ENCODE data around the gene TMEM200B.
"Not testable (repeated sequence)": the region's sequence is repeated elsewhere in the genome, so short reads cannot be mapped to it uniquely, and the experiment has no call there.

Gene TMEM200B

GRCh38 chr1:29105822-29106221 is 17.9 kb downstream of the TMEM200B start:
- no peak for DNase-seq

DNA sequence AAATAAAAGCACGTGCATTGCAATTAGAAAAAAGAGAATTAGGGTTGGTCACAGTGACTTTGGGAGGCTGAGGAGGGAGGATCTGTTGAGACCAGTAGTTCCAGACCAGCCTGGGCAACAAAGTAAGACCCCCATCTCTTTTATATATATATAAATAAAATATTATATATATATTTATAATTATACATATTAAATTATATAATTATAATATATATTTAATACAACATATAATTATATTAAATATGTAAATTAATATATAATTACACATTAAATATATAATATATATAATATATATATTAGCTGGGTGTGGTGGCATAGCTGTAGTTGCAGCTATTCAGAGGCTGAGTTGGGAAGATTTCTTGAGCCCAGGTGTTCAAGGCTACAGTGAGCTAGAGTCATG is 23.2 kb downstream of the TMEM200B start:
- no peak for DNase-seq

DNA sequence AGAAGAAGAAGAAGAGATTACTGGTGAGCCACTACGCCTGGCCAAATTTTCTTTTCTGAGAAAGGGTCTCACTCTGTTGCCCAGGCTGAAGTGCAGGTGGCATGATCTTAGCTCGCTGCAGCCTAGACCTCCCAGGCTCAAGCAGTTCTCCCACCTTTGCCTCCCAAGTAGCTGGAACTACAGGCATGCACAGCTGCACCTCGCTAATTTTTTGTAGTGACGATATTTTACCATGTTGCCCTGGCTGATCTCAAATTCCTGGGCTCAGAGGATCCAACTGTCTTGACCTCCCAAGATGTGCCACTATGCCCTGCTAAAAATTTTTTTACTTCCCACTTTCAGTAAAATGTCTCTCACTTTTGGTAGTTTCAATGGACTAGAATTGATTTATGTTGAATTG is 24.4 kb downstream of the TMEM200B start:
- DNase-seq, result no peak

DNA sequence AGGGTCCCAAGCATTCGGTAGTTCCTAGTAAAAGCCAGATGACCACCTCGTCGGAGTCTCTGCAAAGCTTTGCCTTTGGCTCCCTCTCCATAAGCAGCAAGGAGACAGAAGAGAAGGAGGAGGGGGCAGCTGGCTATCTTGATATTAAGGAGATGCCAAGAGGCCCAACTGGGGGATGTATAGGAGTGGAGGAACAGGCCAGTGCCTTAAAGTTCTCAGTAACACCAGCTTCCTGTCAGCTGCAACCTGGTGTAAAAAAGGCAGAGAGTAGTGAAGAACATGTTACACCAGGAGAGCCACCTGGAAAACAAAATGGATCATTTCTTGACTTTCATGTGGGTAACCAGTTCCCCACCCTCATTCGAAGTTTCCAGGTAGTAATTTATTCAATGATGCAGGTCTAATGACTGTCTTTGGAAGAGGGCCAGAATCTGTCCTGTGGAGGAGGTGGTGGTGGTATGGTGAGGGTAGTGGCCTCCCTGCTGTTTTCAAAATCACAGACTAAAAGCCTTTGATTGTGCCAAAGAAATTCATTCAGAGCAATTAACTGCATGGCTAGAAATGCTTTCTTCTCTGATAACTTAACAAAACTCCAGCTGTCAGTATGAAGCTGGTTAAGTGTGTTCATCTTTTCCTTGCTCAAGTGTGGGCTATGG is 27.3 kb downstream of the TMEM200B start:
- DNase-seq, result no peak

DNA sequence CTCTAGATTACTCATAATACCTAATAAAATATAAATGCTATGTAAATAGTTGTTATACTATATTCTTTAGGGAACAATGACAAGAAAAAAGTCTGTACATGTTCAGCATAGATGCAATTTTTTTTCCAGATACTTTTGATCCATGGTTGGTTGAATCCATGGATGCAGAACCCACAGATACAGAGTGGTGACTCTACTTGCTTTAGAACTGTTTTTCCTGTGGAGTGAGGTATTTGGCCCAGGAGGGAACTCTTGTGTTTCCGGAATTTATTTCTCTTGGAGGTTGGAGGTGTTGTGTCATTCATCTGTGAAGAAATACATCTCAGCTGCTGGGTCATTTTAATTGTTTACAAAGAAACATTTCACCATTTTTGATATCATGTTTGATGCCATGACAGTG is 28.7 kb downstream of the TMEM200B start:
- no peak for DNase-seq

DNA sequence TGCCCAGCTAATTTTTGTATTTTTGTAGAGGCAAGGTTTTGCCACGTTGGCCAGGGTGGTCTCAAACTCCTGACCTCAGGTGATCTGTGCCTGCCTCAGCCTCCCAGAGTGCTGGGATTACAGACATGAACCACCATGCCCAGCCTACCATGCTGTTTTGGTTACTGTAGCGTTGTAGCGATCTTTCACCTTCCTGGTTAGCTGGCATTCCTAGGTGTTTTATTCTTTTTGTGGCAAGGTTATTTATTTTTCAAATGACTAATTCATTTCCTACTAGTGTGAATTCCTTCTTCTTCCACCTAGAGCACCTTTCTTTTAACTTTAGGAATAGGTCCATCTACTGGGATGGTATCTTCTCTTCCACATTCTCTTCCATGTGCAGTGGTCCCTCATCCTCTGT is 29.3 kb downstream of the TMEM200B start:
- DNase-seq, result no peak

- DNase-seq, result not testable (repeated sequence)
These were observed 31.0 kb downstream of the TMEM200B start for GRCh38 chr1:29092704-29093103.

DNA sequence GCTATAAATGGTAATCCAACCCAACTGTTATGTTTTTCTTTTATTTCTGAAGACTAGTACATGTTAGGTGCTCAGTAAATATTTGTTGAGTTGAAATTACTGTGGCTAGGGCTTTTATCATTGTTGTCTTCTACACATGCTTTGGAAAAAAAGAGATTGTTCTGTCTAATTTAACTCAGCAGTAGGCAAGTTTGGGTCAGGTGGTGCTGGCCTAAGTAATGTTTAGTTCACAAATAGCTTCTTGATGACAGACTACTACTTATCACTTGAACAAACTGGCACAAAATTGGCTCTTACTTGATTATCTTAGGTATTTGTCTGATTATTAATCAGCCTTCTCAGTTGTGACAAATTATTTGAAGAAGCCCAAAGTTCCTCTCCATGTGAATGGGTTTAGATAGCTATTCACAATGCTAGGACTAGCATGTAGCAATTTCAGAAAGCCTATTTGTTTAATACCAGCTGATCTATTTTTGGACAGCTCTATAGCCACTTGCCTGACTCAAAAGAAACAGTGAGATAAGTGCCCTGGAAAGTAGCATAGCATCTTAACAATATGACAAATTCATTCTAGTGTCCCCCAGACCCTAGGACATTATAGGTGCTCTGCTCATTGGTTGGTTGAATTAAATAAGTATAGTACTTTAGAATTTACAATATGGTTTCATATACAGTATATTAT is 32.6 kb downstream of the TMEM200B start:
- no peak for DNase-seq

DNA sequence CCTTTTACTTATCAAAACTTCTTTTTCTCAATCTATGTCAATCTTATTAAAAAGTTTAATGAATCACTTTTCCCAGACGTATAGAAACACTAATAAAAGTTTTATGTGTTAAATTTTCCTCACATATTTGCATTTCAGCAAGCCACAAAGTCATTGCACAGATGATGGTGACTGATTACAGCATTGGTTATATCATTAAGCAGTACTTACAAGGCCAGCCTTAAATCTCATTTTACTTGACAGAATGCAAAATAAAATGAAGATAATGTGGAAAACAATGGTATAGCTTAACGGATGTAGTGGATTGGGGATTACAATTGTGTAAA is 39.5 kb downstream of the TMEM200B start:
- DNase-seq, result no peak

DNA sequence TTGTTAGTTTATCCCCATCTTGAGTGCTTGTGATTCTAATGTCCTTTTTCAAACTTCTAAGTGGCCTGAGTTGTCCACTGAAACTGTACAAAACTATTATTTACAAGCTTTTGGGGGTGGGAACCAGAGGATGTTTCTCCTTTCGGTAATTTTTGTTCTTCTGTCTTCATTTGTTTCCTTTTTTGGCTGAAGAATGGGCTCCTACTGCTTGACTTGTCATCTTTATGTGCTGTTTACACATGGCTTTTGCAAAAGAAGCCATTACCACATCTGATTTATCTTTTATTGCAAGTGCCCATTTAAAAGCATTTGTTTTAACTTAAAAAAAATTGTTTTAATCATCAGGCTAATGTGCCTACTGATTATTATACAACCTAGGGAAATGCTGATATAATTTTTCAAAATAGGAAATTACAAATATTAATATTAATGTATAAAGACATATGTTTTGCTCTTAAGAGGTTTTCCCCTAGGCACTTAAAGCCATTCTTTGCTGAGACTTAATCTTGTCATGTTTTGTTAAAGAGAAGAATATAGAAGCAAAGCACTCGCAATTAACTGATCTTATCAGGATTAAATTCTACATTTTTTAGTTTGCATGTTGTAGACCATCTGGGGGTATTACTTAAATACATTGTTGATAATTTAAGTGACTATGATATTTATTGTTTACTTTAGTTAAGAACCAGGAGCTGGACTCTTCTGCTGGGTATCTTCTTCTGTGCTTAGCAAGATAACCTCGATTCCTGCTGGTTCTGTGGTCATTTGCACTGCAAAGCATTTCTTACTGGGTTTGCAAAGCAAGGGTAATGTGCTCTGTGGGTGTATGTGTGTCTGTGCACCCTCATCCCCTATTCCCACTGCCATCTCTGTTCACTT is 40.1 kb downstream of the TMEM200B start:
- DNase-seq, result no peak

DNA sequence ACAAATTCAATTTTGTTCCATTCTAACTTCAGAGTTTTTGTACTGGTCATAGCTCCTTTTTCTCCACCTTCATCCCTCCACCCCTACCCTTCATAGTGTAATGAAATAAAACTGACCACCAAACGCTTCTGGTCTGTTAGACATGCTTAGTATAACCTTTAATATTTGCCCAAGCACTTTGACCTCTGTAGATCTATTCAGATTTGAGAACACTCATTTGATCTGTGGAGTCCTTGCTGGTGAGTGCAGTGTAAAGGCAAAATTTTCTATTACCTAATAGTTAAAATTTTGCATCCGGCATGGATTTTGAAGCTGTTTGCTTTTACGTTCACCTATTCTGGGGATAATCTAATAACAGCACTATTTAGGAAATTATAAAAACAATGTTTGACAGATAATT is 41.2 kb downstream of the TMEM200B start:
- no peak for DNase-seq

- DNase-seq, result no peak
These were observed 42.5 kb downstream of the TMEM200B start for GRCh38 chr1:29081201-29081600.

DNA sequence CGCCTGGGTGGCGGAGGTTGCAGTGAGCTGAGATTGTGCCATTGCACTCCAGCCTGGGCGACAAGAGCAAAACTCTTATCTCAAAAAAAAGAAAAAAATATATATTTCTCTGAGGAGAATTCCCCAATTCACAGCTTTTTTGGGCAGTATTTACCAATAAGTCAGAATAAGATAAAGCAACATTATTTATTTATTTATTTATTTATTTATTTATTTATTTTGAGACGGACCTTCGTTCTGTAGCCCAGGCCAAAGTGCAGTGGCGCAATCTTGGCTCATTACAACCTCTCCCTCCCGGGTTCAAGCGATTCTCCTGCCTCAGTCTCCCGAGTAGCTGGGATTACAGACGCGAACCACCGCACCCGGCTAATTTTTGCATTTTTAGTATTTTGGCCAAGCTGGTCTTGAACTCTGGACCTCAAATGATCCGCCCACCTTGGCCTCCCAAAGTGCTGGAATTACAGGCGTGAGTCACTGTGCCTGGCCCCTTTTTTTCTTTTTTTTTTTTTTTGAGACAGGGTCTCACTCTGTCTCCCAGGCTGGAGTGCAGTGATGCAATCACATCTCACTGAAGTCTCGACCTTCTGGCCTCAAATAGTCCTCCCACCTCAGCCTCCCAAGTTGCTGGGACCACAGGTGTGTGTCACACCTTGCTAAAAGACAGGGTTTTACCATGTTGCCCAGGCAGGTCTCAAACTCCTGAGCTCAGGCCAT is 43.6 kb downstream of the TMEM200B start:
- DNase-seq, result not testable (repeated sequence)

DNA sequence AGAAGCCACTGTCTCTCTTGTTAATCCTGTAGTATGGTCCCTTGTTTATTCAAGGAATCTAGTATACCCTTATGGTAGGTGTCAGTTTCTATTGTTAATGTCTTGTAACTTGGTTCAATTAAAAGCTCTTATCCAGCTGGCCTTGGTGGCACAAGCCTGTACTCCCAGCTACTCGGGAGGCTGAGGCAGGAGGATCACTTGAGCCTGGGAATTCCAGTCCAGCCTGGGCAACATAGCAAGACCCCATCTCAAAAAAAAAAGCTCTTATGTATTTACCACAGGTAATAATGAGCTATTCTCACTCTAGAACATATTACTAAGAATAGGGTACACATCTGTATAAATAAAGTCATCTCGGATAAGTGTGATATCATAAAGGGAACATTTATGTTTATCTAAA is 46.5 kb downstream of the TMEM200B start:
- no peak for DNase-seq

Measured in NCI-H226 (cell line).